SK-N-SH treated with all-trans-retinoic acid at 6 μM for 48 hours (cell line): Measurements from ENCODE around the gene CIBAR2.

Experiments used
- ARNTL ChIP-seq: fragments of 450-650 bp; formaldehyde crosslinking; IDR thresholded peaks from 2 replicates; pipeline ENCODE4 v1.5.0; 2020; ENCODE audit warnings: low read depth, mild to moderate bottlenecking, moderate library complexity, borderline replicate concordance
- CSRNP3 ChIP-seq: fragments of 250-450 bp; sonication (Bioruptor Pico); IDR thresholded peaks from 2 replicates; pipeline ENCODE4 v1.5.1; 2021; ENCODE audit warnings: mild to moderate bottlenecking, moderate library complexity
- GLIS3 ChIP-seq: fragments of 250-450 bp; sonication (Bioruptor Pico); IDR thresholded peaks from 2 replicates; pipeline ENCODE4 v1.5.0; 2020; ENCODE audit warnings: mild to moderate bottlenecking, moderate library complexity
- PATZ1 ChIP-seq: fragments of 250-450 bp; sonication (Bioruptor Pico); IDR thresholded peaks from 2 replicates; pipeline ENCODE4 v1.8.0; 2020; ENCODE audit warnings: mild to moderate bottlenecking, moderate library complexity, borderline replicate concordance
- POU6F1 ChIP-seq: fragments of 250-450 bp; sonication (Bioruptor Pico); IDR thresholded peaks from 2 replicates; pipeline ENCODE4 v1.8.0; 2021; ENCODE audit warnings: low read depth, mild to moderate bottlenecking, moderate library complexity, borderline replicate concordance
- PPARA ChIP-seq: fragments of 250-450 bp; sonication (Bioruptor Pico); IDR thresholded peaks from 2 replicates; pipeline ENCODE4 v1.5.0; 2020; ENCODE audit warnings: mild to moderate bottlenecking, borderline replicate concordance
- SNAI2 ChIP-seq: fragments of 250-450 bp; sonication (Bioruptor Pico); IDR thresholded peaks from 2 replicates; pipeline ENCODE4 v1.5.0; 2020; ENCODE audit warnings: mild to moderate bottlenecking, moderate library complexity
- ZC3H10 ChIP-seq: fragments of 250-450 bp; sonication (Bioruptor Pico); IDR thresholded peaks from 2 replicates; pipeline ENCODE4 v1.5.1; 2021; ENCODE audit warnings: mild to moderate bottlenecking, moderate library complexity
- ZFP30 ChIP-seq: fragments of 450-650 bp; formaldehyde crosslinking; IDR thresholded peaks from 2 replicates; pipeline ENCODE4 v1.5.0; 2022; ENCODE audit warnings: mild to moderate bottlenecking, moderate library complexity

GRCh38 chr16:85145188-85145587, 32.9 kb upstream of the CIBAR2 start:
- TF ChIP-seq CSRNP3 (CRISPR knock-in tag) (no peak), PATZ1 (CRISPR knock-in tag) (no peak), PPARA (CRISPR knock-in tag) (no peak), ZFP30 (CRISPR knock-in tag) (no peak), SNAI2 (CRISPR knock-in tag) (no peak), ZC3H10 (CRISPR knock-in tag) (no peak), ARNTL (CRISPR knock-in tag) (no peak), POU6F1 (CRISPR knock-in tag) (no peak), GLIS3 (CRISPR knock-in tag) (no peak)
